ENCODE measurements around the gene P2RY6. TPM values are rescaled to one million over a fixed set of nuclear protein-coding genes. Genes with fewer than 3 reads are reported as not detected.

P2RY6 gene
- total and polyA plus RNA-seq, 10 of the 15 experiments (the other 5 are each of a cell fraction or from before 2014, with no cell fraction given): 0.05 to 0.90 (median 0.22) TPM; not detected in 4

- no peak for TF ChIP-seq ZSCAN29 (IDR thresholded peaks at IDR 0.05)
- Histone ChIP-seq H3K27ac (ENCODE audit: control insufficient read depth, insufficient read depth) (no peak overlapping the region), H4K20me1 (ENCODE audit: control insufficient read depth, insufficient read depth) (no peaks in the 10 kb centered on the region), H3K9me3 (replicated peaks; ENCODE audit: control insufficient read depth, insufficient read depth, low read length) (no peaks in the 10 kb centered on the region), H2AFZ (ENCODE audit: control insufficient read depth, low read depth, low read length) (no peak overlapping the region), H3K9ac (ENCODE audit: control insufficient read depth, insufficient read depth, low read length) (no peak overlapping the region), H3K4me2 (ENCODE audit: control insufficient read depth, insufficient read depth) (no peak overlapping the region), H3K36me3 (ENCODE audit: control insufficient read depth in 2 of 2, insufficient read depth in 2 of 2, low read length in 1 of 2) (no peaks in the 10 kb centered on the region), H3K79me2 (ENCODE audit: control insufficient read depth, insufficient read depth, low read length) (no peaks in the 10 kb centered on the region), H3K4me1 (ENCODE audit: control insufficient read depth, insufficient read depth, low read length) (peaks cover 23% of the 10 kb centered on the region), H3K27me3 (replicated peaks in 1 of 2; ENCODE audit: control insufficient read depth in 2 of 2, insufficient read depth in 2 of 2, low read length in 1 of 2) (no peaks in the 10 kb centered on the region), H3K4me3 (no peak overlapping the region)
- 74% methylated on average over 9 of the region's 9 CpGs for WGBS (ENCODE audit: insufficient coverage, insufficient replicate concordance, low lambda C conversion rate, missing lambda C conversion rate)
- ChIA-PET POLR2A (no interaction called here), SMC1A (ENCODE audit: uncharacterized antibody, unreplicated experiment) (interaction anchor here (0.9 to 3.5 kb wide), 3 partner anchors 28 to 101 kb away, joined by 3 to 40 read pairs (median 3); no protein-coding TSS in a partner anchor), RAD21 (ENCODE audit: unreplicated experiment) (no interaction called here), CTCF (interaction anchor here (1.1 to 17.3 kb wide), 6 partner anchors 18 to 361 kb away, joined by 3 to 326 read pairs (median 53); partner anchors contain the start of gene ARHGEF17)
- FAIRE-seq (no peak), DNase-seq (ENCODE audit: low read depth, low spot score) (no peak), ATAC-seq (no peak)
- no TSS peak for BruUV-seq (replicated peaks)
- intact Hi-C loops (cut with micrococcal nuclease; ENCODE audit: unreplicated experiment): no loop called here
- in situ Hi-C loops (cut with MboI): loop anchor here (5.0 kb wide), 1 partner anchor 99 kb away; no protein-coding TSS in a partner anchor
These were observed 14.2 kb downstream of the P2RY6 start for GRCh38 chr11:73286240-73286810.

- SMC1A ChIA-PET (ENCODE audit: uncharacterized antibody, unreplicated experiment): interaction anchor here (1.0 to 3.5 kb wide), 15 partner anchors 14 to 123 kb away, joined by 3 to 40 read pairs (median 3); partner anchors contain the start of gene P2RY6
- Histone ChIP-seq H3K4me2 (ENCODE audit: control insufficient read depth, insufficient read depth) (no peak overlapping the region), H3K27ac (ENCODE audit: control insufficient read depth, insufficient read depth) (no peak overlapping the region), H4K20me1 (ENCODE audit: control insufficient read depth, insufficient read depth) (no peaks in the 10 kb centered on the region), H3K4me3 (no peak overlapping the region), H3K79me2 (ENCODE audit: control insufficient read depth, insufficient read depth, low read length) (no peaks in the 10 kb centered on the region), H3K27me3 (replicated peaks in 1 of 2; ENCODE audit: control insufficient read depth in 2 of 2, insufficient read depth in 2 of 2, low read length in 1 of 2) (no peaks in the 10 kb centered on the region; a peak in 1 of 4 replicates), H3K4me1 (ENCODE audit: control insufficient read depth, insufficient read depth, low read length) (peaks cover 23% of the 10 kb centered on the region), H3K36me3 (ENCODE audit: control insufficient read depth in 2 of 2, insufficient read depth in 2 of 2, low read length in 1 of 2) (no peaks in the 10 kb centered on the region), H3K9ac (ENCODE audit: control insufficient read depth, insufficient read depth, low read length) (no peak overlapping the region), H2AFZ (ENCODE audit: control insufficient read depth, low read depth, low read length) (no peak overlapping the region), H3K9me3 (replicated peaks; ENCODE audit: control insufficient read depth, insufficient read depth, low read length) (no peaks in the 10 kb centered on the region)
- 41% methylated on average over 10 of the region's 10 CpGs for WGBS (ENCODE audit: insufficient coverage, insufficient replicate concordance, low lambda C conversion rate, missing lambda C conversion rate)
- no peak for DNase-seq (ENCODE audit: low read depth, low spot score)
- in situ Hi-C loops (cut with MboI): loop anchor here (5.0 kb wide), 1 partner anchor 100 kb away; no protein-coding TSS in a partner anchor
- intact Hi-C loops (cut with micrococcal nuclease; ENCODE audit: unreplicated experiment): no loop called here
- RAD21 ChIA-PET (ENCODE audit: unreplicated experiment): interaction anchor here (1.2 to 5.0 kb wide), 11 partner anchors 20 to 472 kb away, joined by 3 to 34 read pairs (median 7); partner anchors contain the start of gene ARHGEF17
- ATAC-seq: no peak
- CTCF ChIA-PET: interaction anchor here (0.6 to 17.3 kb wide), 21 partner anchors 8 to 373 kb away, joined by 3 to 326 read pairs (median 8); partner anchors contain the start of gene ARHGEF17
- POLR2A ChIA-PET: interaction anchor here (0.7 to 1.0 kb wide), 2 partner anchors 95 to 97 kb away, joined by 3 read pairs; no protein-coding TSS in a partner anchor
- BruUV-seq (replicated peaks): no TSS peak
- no peak for FAIRE-seq
- TF ChIP-seq STAT3 (IDR thresholded peaks at IDR 0.05; ENCODE audit: low read depth, low read length): no peak
- no peak for TF ChIP-seq EGR1 (IDR thresholded peaks at IDR 0.05; ENCODE audit: borderline replicate concordance in 1 of 2, low read depth in 2 of 2, low read length in 2 of 2)
- TF ChIP-seq MTA2 (IDR thresholded peaks at IDR 0.05; ENCODE audit: low read depth): no peak
- TF ChIP-seq USF2 (IDR thresholded peaks at IDR 0.05; ENCODE audit: borderline replicate concordance, low read depth, low read length): no peak
- TF ChIP-seq CREB1 (IDR thresholded peaks at IDR 0.05; ENCODE audit: low read depth): no peak
- TF ChIP-seq MEF2A (IDR thresholded peaks at IDR 0.05; ENCODE audit: insufficient read depth, low read depth, low read length): no peak
These were observed 15.4 kb downstream of the P2RY6 start for GRCh38 chr11:73287400-73288101.
